Endodermal cell (in vitro differentiated cells): Measurements from ENCODE around the gene GMPR. TPM values are rescaled to one million over a fixed set of nuclear protein-coding genes. Genes with fewer than 3 reads are reported as not detected.
"Not testable (repeated sequence)": the region's sequence is repeated elsewhere in the genome, so short reads cannot be mapped to it uniquely, and the experiment has no call there.

Experiments
- DNase-seq: peaks from one replicate; pipeline ENCODE4 v3.0.0-alpha.2; 2017
- H3K27ac ChIP-seq: 2 replicates; pipeline ENCODE4 v1.5.1; 2013; ENCODE audit warnings: mild to moderate bottlenecking, low read depth, low read length, moderate library complexity
- H3K27me3 ChIP-seq: 2 replicates; pipeline ENCODE4 v1.6.1; 2013; ENCODE audit warnings: mild to moderate bottlenecking, low read length, moderate library complexity; ENCODE audit not compliant: insufficient read depth, control insufficient read depth, poor library complexity, severe bottlenecking
- H3K36me3 ChIP-seq: 2 replicates; pipeline ENCODE4 v1.7.0; 2013; ENCODE audit warnings: mild to moderate bottlenecking, low read length, moderate library complexity; ENCODE audit not compliant: control insufficient read depth, insufficient read depth
- H3K4me1 ChIP-seq: one replicate; pipeline ENCODE4 v1.7.0; 2013; ENCODE audit warnings: low read length; ENCODE audit not compliant: control insufficient read depth, insufficient read depth
- H3K4me3 ChIP-seq: 2 replicates; pipeline ENCODE4 v1.5.1; 2013; ENCODE audit warnings: mild to moderate bottlenecking, low read length, moderate library complexity
- H3K9ac ChIP-seq: 2 replicates; pipeline ENCODE4 v1.6.1; 2013; ENCODE audit warnings: mild to moderate bottlenecking, low read length, moderate library complexity; ENCODE audit not compliant: poor library complexity, severe bottlenecking; ENCODE audit errors: extremely low read depth
- H3K9me3 ChIP-seq: 2 replicates; pipeline ENCODE4 v1.6.1; 2013; ENCODE audit warnings: mild to moderate bottlenecking, low read length, moderate library complexity; ENCODE audit not compliant: control insufficient read depth
- H3K27ac Mint-ChIP-seq: 2 replicates; pipeline ENCODE4 v1.8.0; 2020; ENCODE audit warnings: mixed read lengths
- H3K27me3 Mint-ChIP-seq: 2 replicates; pipeline ENCODE4 v1.8.0; 2021; ENCODE audit warnings: mild to moderate bottlenecking, mixed read lengths; ENCODE audit not compliant: insufficient read depth
- H3K36me3 Mint-ChIP-seq: 2 replicates; pipeline ENCODE4 v1.8.0; 2020; ENCODE audit warnings: low read depth, mixed read lengths
- H3K4me1 Mint-ChIP-seq: 2 replicates; pipeline ENCODE4 v1.8.0; 2020; ENCODE audit warnings: mixed read lengths
- H3K4me3 Mint-ChIP-seq: 2 replicates; pipeline ENCODE4 v1.8.0; 2020; ENCODE audit warnings: mild to moderate bottlenecking, moderate library complexity, mixed read lengths
- H3K9me3 Mint-ChIP-seq: 2 replicates; pipeline ENCODE4 v1.8.0; 2020; ENCODE audit warnings: mild to moderate bottlenecking, mixed read lengths
- WGBS, 2 experiments: methylation state at CpG; one replicate each; pipeline versions ENCODE4 v1.1.5 to v1.1.7; 2013; ENCODE audit warnings: missing lambda C conversion rate in 2 of 2, mixed read lengths in 1 of 2; ENCODE audit not compliant: insufficient coverage in 1 of 2, insufficient read length in 1 of 2; 5-methylcytosine and 5-hydroxymethylcytosine counted together
- total RNA-seq, 2 donors: library from RNA; stranded (reverse); fragmentation: NEBNext Ultra II Directional in 1 of 2; extraction: Animal tissue kit (Norgen Biotek cat#: 25700) in 1 of 2; gene quantifications; 2 replicates in 1 of 2; 3 replicates in 1 of 2; pipeline ENCODE4 v1.2.1, GENCODE V29; 2021
- TF ChIP-seq, protein P1 (sequence below): fragments of 200-600 bp; sonication (generic); conservative IDR thresholded peaks from 2 replicates; pipeline ENCODE4 v1.5.0; 2021; ENCODE audit warnings: antibody characterized with exemption, mild to moderate bottlenecking

Gene GMPR
- total RNA-seq, 2 donors from 2014 or later, result 4.9 to 20.7 TPM

DNA sequence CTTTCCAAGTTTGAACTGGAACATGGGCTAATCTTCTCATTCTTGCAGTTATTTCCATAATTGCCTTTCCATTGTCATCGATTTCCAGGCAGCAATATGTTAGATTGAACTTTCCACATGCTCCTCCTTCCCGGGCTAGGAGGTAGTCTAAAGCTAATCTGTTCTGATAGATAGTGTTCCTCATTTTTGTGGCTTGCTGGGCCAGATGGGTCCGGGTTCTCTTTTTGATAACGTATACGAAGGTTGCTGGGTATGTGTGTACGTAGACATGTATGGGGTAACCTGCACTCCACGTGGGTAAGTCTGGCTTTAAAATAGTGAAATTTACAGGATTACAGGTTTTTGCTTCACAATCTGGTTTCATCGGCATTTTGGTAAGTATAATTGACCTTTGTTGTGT lies 14.0 kb upstream of the GMPR start:
- H3K27me3 ChIP-seq, result no peaks in the 10 kb centered on the region
- H3K27ac Mint-ChIP-seq, result no peak overlapping the region
- WGBS, 2 experiments, result 87 to 90% methylated on average over 6 to 8 of the region's 8 CpGs
- DNase-seq, result no peak
- H3K4me3 ChIP-seq, result no peak overlapping the region
- H3K4me1 Mint-ChIP-seq, result peaks cover 11% of the 10 kb centered on the region
- H3K36me3 Mint-ChIP-seq, result no peaks in the 10 kb centered on the region
- TF ChIP-seq, protein P1, sequence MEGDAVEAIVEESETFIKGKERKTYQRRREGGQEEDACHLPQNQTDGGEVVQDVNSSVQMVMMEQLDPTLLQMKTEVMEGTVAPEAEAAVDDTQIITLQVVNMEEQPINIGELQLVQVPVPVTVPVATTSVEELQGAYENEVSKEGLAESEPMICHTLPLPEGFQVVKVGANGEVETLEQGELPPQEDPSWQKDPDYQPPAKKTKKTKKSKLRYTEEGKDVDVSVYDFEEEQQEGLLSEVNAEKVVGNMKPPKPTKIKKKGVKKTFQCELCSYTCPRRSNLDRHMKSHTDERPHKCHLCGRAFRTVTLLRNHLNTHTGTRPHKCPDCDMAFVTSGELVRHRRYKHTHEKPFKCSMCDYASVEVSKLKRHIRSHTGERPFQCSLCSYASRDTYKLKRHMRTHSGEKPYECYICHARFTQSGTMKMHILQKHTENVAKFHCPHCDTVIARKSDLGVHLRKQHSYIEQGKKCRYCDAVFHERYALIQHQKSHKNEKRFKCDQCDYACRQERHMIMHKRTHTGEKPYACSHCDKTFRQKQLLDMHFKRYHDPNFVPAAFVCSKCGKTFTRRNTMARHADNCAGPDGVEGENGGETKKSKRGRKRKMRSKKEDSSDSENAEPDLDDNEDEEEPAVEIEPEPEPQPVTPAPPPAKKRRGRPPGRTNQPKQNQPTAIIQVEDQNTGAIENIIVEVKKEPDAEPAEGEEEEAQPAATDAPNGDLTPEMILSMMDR, result no peak
- H3K9ac ChIP-seq, result no peak overlapping the region
- H3K36me3 ChIP-seq, result no peaks in the 10 kb centered on the region
- H3K27me3 Mint-ChIP-seq, result peaks cover 5% of the 10 kb centered on the region
- peaks cover 5% of the 10 kb centered on the region for H3K9me3 Mint-ChIP-seq
- H3K27ac ChIP-seq, result no peak overlapping the region
- H3K4me1 ChIP-seq, result peaks cover under 1% of the 10 kb centered on the region
- H3K4me3 Mint-ChIP-seq, result no peak overlapping the region
- no peaks in the 10 kb centered on the region for H3K9me3 ChIP-seq

DNA sequence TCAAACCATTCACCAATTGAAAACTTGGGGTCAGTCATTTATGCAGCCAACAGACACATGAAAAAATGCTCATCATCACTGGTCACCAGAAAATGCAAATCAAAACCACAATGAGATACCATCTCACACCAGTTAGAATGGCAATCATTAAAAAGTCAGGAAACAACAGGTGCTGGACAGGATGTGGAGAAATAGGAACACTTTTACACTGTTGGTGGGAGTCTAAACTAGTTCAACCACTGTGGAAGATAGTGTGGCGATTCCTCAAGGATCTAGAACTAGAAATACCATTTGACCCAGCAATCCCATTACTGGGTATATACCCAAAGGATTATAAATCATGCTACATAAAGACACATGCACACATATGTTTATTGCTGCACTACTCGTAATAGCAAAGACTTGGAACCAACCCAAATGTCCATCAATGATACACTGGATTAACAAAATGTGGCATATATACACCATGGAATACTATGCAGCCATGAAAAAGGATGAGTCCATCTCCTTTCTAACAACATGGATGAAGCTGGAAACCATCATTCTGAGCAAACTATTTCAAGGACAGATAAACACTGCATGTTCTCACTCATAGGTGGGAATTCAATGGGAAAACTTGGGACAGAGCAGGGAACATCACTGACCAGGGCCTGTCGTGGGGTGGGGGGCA lies 13.2 kb upstream of the GMPR start:
- not testable (repeated sequence) for H3K4me3 ChIP-seq, DNase-seq, H3K36me3 ChIP-seq, H3K4me3 Mint-ChIP-seq, H3K27me3 Mint-ChIP-seq, H3K36me3 Mint-ChIP-seq, H3K27ac Mint-ChIP-seq, H3K27ac ChIP-seq, H3K9me3 Mint-ChIP-seq, H3K9ac ChIP-seq, H3K27me3 ChIP-seq, H3K9me3 ChIP-seq, H3K4me1 ChIP-seq
- peaks cover 11% of the 10 kb centered on the region for H3K4me1 Mint-ChIP-seq
- 87 to 92% methylated on average over 3 of the region's 3 CpGs for WGBS, 2 experiments

DNA sequence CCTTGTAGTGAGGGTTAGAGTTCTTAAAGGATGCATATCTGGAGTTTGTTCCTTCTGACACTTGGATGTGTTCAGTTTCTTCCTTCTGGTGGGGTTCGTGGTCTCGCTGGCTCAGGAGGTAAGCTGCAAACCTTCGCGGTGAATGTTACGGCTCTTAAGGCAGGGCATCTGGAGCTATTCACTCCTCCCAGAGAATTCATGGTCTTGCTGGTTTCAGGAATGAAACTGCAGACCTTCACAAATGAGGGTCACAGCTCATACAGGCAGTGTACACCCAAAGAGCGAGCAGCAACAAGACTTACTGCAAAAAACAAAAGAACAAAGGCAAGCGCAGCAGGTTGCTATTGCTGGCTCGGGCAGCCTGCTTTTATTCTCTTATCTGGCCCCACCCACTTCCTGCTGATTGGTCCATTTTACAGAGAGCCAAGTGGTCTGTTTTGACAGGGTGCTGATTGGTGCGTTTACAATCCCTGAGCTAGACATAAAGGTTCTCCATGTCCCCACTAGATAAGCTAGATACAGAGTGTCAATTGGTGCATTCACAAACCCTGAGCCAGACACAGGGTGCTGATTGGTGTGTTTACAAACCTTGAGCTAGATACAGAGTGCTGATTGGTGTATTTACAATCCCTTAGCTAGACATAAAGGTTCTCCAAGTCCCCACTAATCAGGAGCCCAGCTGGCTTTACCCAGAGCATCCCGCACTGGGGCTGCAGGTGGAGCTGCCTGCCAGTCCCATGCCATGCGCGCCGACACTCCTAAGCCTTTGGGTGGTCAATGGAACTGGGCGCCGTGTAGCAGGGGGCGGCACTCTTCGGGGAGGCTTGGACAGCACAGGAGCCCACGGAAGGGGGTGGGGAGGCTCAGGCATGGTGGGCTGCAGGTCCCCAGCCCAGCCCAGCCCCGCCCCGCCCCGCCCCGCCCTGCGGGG lies 12.0 kb upstream of the GMPR start:
- H3K4me1 Mint-ChIP-seq, result peaks cover 11% of the 10 kb centered on the region
- H3K9me3 ChIP-seq, DNase-seq, H3K4me3 Mint-ChIP-seq, H3K27ac ChIP-seq, H3K9me3 Mint-ChIP-seq, H3K36me3 ChIP-seq, H3K4me1 ChIP-seq, H3K27me3 Mint-ChIP-seq, H3K27me3 ChIP-seq, H3K36me3 Mint-ChIP-seq, H3K27ac Mint-ChIP-seq, H3K4me3 ChIP-seq, H3K9ac ChIP-seq: not testable (repeated sequence)
- 89 to 96% methylated on average over 6 to 23 of the region's 23 CpGs for WGBS, 2 experiments

DNA sequence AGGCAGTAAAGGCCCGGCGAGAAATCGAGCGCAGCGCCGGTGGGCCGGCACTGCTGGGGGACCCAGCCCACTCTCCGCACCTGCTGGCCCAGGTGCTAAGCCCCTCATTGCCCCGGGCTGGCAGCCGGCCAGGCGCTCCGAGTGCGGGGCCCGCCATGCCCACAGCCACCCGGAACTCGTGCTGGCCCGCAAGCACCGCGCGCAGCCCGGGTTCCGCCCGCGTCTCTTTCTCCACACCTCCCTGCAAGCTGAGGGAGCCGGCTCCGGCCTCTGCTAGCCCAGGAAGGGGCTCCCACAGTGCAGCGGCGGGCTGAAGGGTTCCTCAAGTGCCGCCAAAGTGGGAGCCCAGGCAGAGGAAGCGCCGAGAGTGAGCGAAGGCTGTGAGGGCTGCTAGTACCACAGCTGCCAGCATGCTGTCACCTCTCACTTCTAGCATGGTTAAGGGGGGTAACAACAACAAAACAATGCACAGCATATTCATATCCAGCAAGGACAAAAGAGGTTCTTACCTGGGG lies 11.3 kb upstream of the GMPR start:
- no peak overlapping the region for H3K27ac Mint-ChIP-seq
- 92 to 100% methylated on average over 3 to 32 of the region's 32 CpGs for WGBS, 2 experiments
- Histone ChIP-seq H3K4me3 (no peak overlapping the region), H3K9me3 (no peaks in the 10 kb centered on the region), H3K9ac (no peak overlapping the region), H3K36me3 (no peaks in the 10 kb centered on the region), H3K27me3 (no peaks in the 10 kb centered on the region), H3K27ac (no peak overlapping the region), H3K4me1 (peaks cover 5% of the 10 kb centered on the region)
- TF ChIP-seq, protein P1, result no peak
- H3K4me1 Mint-ChIP-seq, result peaks cover 11% of the 10 kb centered on the region
- no peak for DNase-seq
- H3K36me3 Mint-ChIP-seq, result no peaks in the 10 kb centered on the region
- peaks cover 5% of the 10 kb centered on the region for H3K27me3 Mint-ChIP-seq
- H3K9me3 Mint-ChIP-seq, result peaks cover 5% of the 10 kb centered on the region
- no peak overlapping the region for H3K4me3 Mint-ChIP-seq
